ENCODE measurements around the gene TOMM22. TPM values are rescaled to one million over a fixed set of nuclear protein-coding genes. Genes with fewer than 3 reads are reported as not detected.

The TOMM22 gene
- total RNA-seq, 1 experiment from 2014 or later: 113 TPM

DNA sequence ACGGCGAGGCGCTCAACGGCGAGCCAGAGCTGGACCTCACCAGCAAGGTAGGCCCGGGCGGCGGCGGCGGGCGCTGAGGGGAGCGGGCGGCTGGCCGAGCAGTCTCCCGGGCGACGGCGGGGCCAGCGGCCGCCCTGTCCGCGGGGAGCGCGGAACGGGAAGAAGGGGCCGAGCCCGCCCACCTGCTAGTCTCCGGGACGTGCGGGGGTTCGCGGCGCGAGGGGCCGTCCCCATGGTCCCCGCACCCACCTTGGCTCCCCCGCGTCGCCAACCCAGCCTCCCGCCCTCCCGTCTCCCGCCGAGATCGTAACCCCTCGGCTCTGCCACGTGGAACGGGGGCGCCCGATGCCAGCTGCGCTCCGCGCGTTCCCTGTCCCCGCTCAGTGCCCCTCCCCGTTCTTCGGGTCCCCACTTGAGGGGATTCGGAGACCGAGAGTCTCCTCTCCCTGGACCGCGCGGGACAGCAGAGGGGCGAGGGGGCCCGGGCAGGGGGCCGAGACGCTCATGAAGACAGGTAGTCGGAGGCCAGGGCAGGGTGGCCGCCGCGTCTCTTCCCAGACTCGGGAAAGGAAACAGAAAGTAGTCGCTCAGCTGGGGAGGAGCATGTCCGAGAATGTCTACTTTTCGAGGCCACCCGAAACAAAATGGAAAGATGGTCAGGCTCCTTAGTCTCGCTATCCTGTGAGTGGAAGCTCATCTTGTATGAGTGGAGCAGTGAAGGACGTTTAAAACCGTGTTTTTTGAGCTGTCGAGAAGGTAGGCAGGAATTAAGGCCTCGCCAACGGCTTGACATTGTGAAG, 24.5 kb downstream of the TOMM22 start:
- Histone ChIP-seq H3K4me1 (peaks cover 13% of the 10 kb centered on the region), H3K27me3 (replicated peaks; ENCODE audit: control insufficient read depth, insufficient read depth, low read length) (no peaks in the 10 kb centered on the region), H3K9me3 (no peaks in the 10 kb centered on the region), H3K36me3 (ENCODE audit: control insufficient read depth, insufficient read depth, low read length) (no peaks in the 10 kb centered on the region), H3K4me3 (ENCODE audit: low read depth, low read length) (peak overlapping the region; percentile 97)
- Mint-ChIP-seq H3K9me3 (ENCODE audit: unreplicated experiment) (no peaks in the 10 kb centered on the region), H3K27ac (ENCODE audit: unreplicated experiment) (peak overlapping the region; percentile 81), H3K4me3 (ENCODE audit: unreplicated experiment) (peak overlapping the region; percentile 89), H3K27me3 (ENCODE audit: insufficient read depth, unreplicated experiment) (no peaks in the 10 kb centered on the region), H3K36me3 (ENCODE audit: insufficient read depth, unreplicated experiment) (peaks cover 32% of the 10 kb centered on the region), H3K4me1 (ENCODE audit: low read depth, unreplicated experiment) (peaks cover 17% of the 10 kb centered on the region)
- ChIA-PET CTCF (interaction anchor here (0.5 to 1.0 kb wide), 6 partner anchors 19 to 654 kb away, joined by 3 to 7 read pairs (median 4); partner anchors contain the start of gene TOMM22), POLR2A (interaction anchor here (0.7 to 1.6 kb wide), 7 partner anchors 9 to 41 kb away, joined by 3 to 21 read pairs (median 4); partner anchors contain the start of gene TOMM22)
- intact Hi-C loops (cut with micrococcal nuclease; ENCODE audit: unreplicated experiment): loop anchor here (5.0 kb wide), 1 partner anchor 51 kb away; the partner anchor contains the start of gene SUN2
- peak; percentile 43 to 51 for DNase-seq
- no TSS peak for BruUV-seq (replicated peaks)
- TF ChIP-seq, protein P1, sequence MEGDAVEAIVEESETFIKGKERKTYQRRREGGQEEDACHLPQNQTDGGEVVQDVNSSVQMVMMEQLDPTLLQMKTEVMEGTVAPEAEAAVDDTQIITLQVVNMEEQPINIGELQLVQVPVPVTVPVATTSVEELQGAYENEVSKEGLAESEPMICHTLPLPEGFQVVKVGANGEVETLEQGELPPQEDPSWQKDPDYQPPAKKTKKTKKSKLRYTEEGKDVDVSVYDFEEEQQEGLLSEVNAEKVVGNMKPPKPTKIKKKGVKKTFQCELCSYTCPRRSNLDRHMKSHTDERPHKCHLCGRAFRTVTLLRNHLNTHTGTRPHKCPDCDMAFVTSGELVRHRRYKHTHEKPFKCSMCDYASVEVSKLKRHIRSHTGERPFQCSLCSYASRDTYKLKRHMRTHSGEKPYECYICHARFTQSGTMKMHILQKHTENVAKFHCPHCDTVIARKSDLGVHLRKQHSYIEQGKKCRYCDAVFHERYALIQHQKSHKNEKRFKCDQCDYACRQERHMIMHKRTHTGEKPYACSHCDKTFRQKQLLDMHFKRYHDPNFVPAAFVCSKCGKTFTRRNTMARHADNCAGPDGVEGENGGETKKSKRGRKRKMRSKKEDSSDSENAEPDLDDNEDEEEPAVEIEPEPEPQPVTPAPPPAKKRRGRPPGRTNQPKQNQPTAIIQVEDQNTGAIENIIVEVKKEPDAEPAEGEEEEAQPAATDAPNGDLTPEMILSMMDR (IDR thresholded peaks at IDR 0.05; ENCODE audit: insufficient read depth in 1 of 2, low read depth in 1 of 2, low read length in 1 of 2, severe bottlenecking in 1 of 2, unreplicated experiment in 1 of 2): no peak

DNA sequence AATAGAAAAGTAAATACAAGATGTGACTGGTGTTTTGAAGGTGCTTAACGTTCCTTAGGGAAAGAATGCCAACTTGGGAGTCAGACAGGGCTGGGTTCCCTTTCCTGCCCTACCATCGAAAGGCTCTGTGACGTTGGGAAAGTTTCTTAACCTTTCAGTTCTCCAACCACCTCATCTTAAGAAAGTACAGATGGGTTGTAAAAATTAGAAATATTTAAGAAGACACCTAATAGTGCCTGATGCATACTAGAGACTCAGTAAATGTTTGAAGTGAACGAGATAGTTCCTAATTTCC, 25.1 kb downstream of the TOMM22 start:
- CTCF ChIA-PET: interaction anchor here (0.5 to 0.6 kb wide), 2 partner anchors 40 to 56 kb away, joined by 3 to 4 read pairs; no protein-coding TSS in a partner anchor
- no TSS peak for BruUV-seq (replicated peaks)
- TF ChIP-seq, protein P1 (IDR thresholded peaks at IDR 0.05; ENCODE audit: insufficient read depth in 1 of 2, low read depth in 1 of 2, low read length in 1 of 2, severe bottlenecking in 1 of 2, unreplicated experiment in 1 of 2): no peak
- Histone ChIP-seq H3K36me3 (ENCODE audit: control insufficient read depth, insufficient read depth, low read length) (no peaks in the 10 kb centered on the region), H3K4me3 (ENCODE audit: low read depth, low read length) (peak overlapping the region; percentile 97), H3K4me1 (peaks cover 13% of the 10 kb centered on the region), H3K27me3 (replicated peaks; ENCODE audit: control insufficient read depth, insufficient read depth, low read length) (no peaks in the 10 kb centered on the region), H3K9me3 (no peaks in the 10 kb centered on the region)
- H3K27ac Mint-ChIP-seq (ENCODE audit: unreplicated experiment): peak overlapping the region; percentile 81
- H3K4me1 Mint-ChIP-seq (ENCODE audit: low read depth, unreplicated experiment): peaks cover 18% of the 10 kb centered on the region
- peaks cover 29% of the 10 kb centered on the region for H3K36me3 Mint-ChIP-seq (ENCODE audit: insufficient read depth, unreplicated experiment)
- H3K27me3 Mint-ChIP-seq (ENCODE audit: insufficient read depth, unreplicated experiment): no peaks in the 10 kb centered on the region
- no peak for DNase-seq
- POLR2A ChIA-PET: interaction anchor here (1.0 to 1.2 kb wide), 2 partner anchors 8 to 13 kb away, joined by 4 read pairs; no protein-coding TSS in a partner anchor
- H3K9me3 Mint-ChIP-seq (ENCODE audit: unreplicated experiment): no peaks in the 10 kb centered on the region
- H3K4me3 Mint-ChIP-seq (ENCODE audit: unreplicated experiment): peak overlapping the region; percentile 89
- intact Hi-C loops (cut with micrococcal nuclease; ENCODE audit: unreplicated experiment): loop anchor here (5.0 kb wide), 1 partner anchor 50 kb away; the partner anchor contains the start of gene SUN2

DNA sequence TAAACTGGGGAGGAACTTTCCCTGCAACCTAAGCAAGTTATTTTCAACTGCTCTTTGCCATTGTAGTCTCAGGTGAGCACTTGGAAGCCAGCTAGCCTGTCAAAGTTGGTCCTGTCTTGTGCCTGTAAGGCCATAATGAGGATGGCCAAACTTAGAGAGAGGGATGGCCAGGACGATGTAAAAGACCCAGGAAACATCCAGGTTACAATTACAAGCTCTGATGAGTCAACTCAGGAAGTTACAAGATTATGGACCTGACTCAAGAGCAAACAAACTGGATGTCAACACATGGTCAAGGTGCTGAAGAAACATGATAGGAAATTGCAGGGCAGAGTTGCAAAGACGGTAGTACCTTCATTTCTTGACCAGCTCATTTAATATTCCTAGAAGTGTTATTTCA, 25.6 kb downstream of the TOMM22 start:
- POLR2A ChIA-PET: interaction anchor here (0.7 to 1.2 kb wide), 3 partner anchors 9 to 62 kb away, joined by 3 to 4 read pairs (median 4); no protein-coding TSS in a partner anchor
- Mint-ChIP-seq H3K9me3 (ENCODE audit: unreplicated experiment) (no peaks in the 10 kb centered on the region), H3K27ac (ENCODE audit: unreplicated experiment) (no peak overlapping the region), H3K4me1 (ENCODE audit: low read depth, unreplicated experiment) (peaks cover 23% of the 10 kb centered on the region), H3K36me3 (ENCODE audit: insufficient read depth, unreplicated experiment) (peaks cover 34% of the 10 kb centered on the region), H3K27me3 (ENCODE audit: insufficient read depth, unreplicated experiment) (no peaks in the 10 kb centered on the region), H3K4me3 (ENCODE audit: unreplicated experiment) (peak overlapping the region; percentile 89)
- intact Hi-C loops (cut with micrococcal nuclease; ENCODE audit: unreplicated experiment): loop anchor here (5.0 kb wide), 1 partner anchor 50 kb away; the partner anchor contains the start of gene SUN2
- Histone ChIP-seq H3K4me3 (ENCODE audit: low read depth, low read length) (peak overlapping the region; percentile 97), H3K27me3 (replicated peaks; ENCODE audit: control insufficient read depth, insufficient read depth, low read length) (no peaks in the 10 kb centered on the region), H3K4me1 (peaks cover 13% of the 10 kb centered on the region), H3K36me3 (ENCODE audit: control insufficient read depth, insufficient read depth, low read length) (peaks cover 2% of the 10 kb centered on the region; the same call in 1 of the 2 replicates), H3K9me3 (no peaks in the 10 kb centered on the region)
- no peak for DNase-seq
- TF ChIP-seq, protein P1 (IDR thresholded peaks at IDR 0.05; ENCODE audit: insufficient read depth in 1 of 2, low read depth in 1 of 2, low read length in 1 of 2, severe bottlenecking in 1 of 2, unreplicated experiment in 1 of 2): no peak
- BruUV-seq (replicated peaks): TSS peak; percentile 32
- CTCF ChIA-PET: no interaction called here

Data from Caco-2 (cell line).